ENCODE results near the gene ILK.

Gene ILK

GRCh38 chr11:6604790-6605189, 1.2 kb downstream of the ILK start:
- DNase-seq (ENCODE audit: insufficient read length, low spot score), result no peak
- no peak for FAIRE-seq

- DNase-seq (ENCODE audit: insufficient read length, low spot score) (peak; percentile 63), FAIRE-seq (peak; percentile 83)
Observed at GRCh38 chr11:6606471-6607189, 3.1 kb downstream of the ILK start.

GRCh38 chr11:6607190-6607795, 3.7 kb downstream of the ILK start:
- DNase-seq (ENCODE audit: insufficient read length, low spot score) (no peak), FAIRE-seq (no peak)

- DNase-seq (ENCODE audit: insufficient read length, low spot score), result no peak
- no peak for FAIRE-seq
Observed at GRCh38 chr11:6608011-6608410, 4.4 kb downstream of the ILK start.

- DNase-seq (ENCODE audit: insufficient read length, low spot score) (no peak), FAIRE-seq (no peak)
Observed at GRCh38 chr11:6608726-6609501, 5.3 kb downstream of the ILK start.

GRCh38 chr11:6609502-6610015, 6.0 kb downstream of the ILK start:
- DNase-seq (ENCODE audit: insufficient read length, low spot score) (no peak), FAIRE-seq (no peak)

- no peak for DNase-seq (ENCODE audit: insufficient read length, low spot score)
- no peak for FAIRE-seq
Observed at GRCh38 chr11:6610591-6610990, 7.0 kb downstream of the ILK start.

GRCh38 chr11:6611092-6611962, 7.8 kb downstream of the ILK start:
- DNase-seq (ENCODE audit: insufficient read length, low spot score) (no peak), FAIRE-seq (no peak)

- DNase-seq (ENCODE audit: insufficient read length, low spot score) (no peak), FAIRE-seq (no peak)
Observed at GRCh38 chr11:6611963-6612212, 8.3 kb downstream of the ILK start.

GRCh38 chr11:6612213-6613041, 8.9 kb downstream of the ILK start, which contains the start of gene TAF10:
Gene TAF10 (minus strand): TSS chr11:6612216. CDS start chr11:6612189, 27 bp downstream.
- FAIRE-seq (peak; percentile 95), DNase-seq (ENCODE audit: insufficient read length, low spot score) (peak; percentile 78)

GRCh38 chr11:6613496-6613895, 9.9 kb downstream of the ILK start:
- no peak for DNase-seq (ENCODE audit: insufficient read length, low spot score)
- no peak for FAIRE-seq

- FAIRE-seq (no peak), DNase-seq (ENCODE audit: insufficient read length, low spot score) (no peak)
Observed at GRCh38 chr11:6614446-6614845, 10.9 kb downstream of the ILK start.

- FAIRE-seq, result no peak
- no peak for DNase-seq (ENCODE audit: insufficient read length, low spot score)
Observed at GRCh38 chr11:6615046-6615445, 11.5 kb downstream of the ILK start.

GRCh38 chr11:6615882-6616585, 12.5 kb downstream of the ILK start:
- no peak for FAIRE-seq
- no peak for DNase-seq (ENCODE audit: insufficient read length, low spot score)

GRCh38 chr11:6616596-6617250, 13.1 kb downstream of the ILK start:
- DNase-seq (ENCODE audit: insufficient read length, low spot score), result no peak
- FAIRE-seq, result no peak

GRCh38 chr11:6617315-6617781, 13.8 kb downstream of the ILK start:
- FAIRE-seq (no peak), DNase-seq (ENCODE audit: insufficient read length, low spot score) (no peak)

GRCh38 chr11:6618117-6619003, 14.8 kb downstream of the ILK start:
- peak; percentile 66 for FAIRE-seq

More at GRCh38 chr11:6618117-6619003, 14.8 kb downstream of the ILK start:
- no peak for DNase-seq (ENCODE audit: insufficient read length, low spot score)

Data from GM19239 (cell line).